Small intestine (tissue), 7 donors: ENCODE measurements around the gene CPTP. TPM values are rescaled to one million over a fixed set of nuclear protein-coding genes. Genes with fewer than 3 reads are reported as not detected.

Experiments used
- DNase-seq, 2 donors: peaks; one replicate each; pipeline versions ENCODE4 v3.0.0 to v3.0.0-alpha.2; 2013
- FAIRE-seq: peaks from 2 replicates; lab custom pipeline; 2012; peaks lifted over from hg19 to GRCh38; lab: Jason Lieb, UNC
- H3K27ac ChIP-seq, 3 donors: one replicate each; pipeline ENCODE4 v1.5.1; 2013; ENCODE audit warnings: low read length in 2 of 3, mild to moderate bottlenecking in 2 of 3, control low read depth in 1 of 3, inconsistent platforms in 1 of 3, low read depth in 1 of 3, moderate library complexity in 1 of 3
- H3K27me3 ChIP-seq, 3 donors: one replicate each; pipeline ENCODE4 v1.6.1; 2013; ENCODE audit warnings: low read length in 3 of 3, inconsistent platforms in 1 of 3; ENCODE audit not compliant: control insufficient read depth in 3 of 3, insufficient read depth in 3 of 3
- H3K36me3 ChIP-seq, 3 donors: one replicate each; pipeline ENCODE4 v1.6.1; 2013; ENCODE audit warnings: low read length in 3 of 3, inconsistent platforms in 1 of 3, low read depth in 1 of 3, mild to moderate bottlenecking in 1 of 3, moderate library complexity in 1 of 3; ENCODE audit not compliant: control insufficient read depth in 3 of 3, insufficient read depth in 2 of 3
- H3K4me1 ChIP-seq, 3 donors: one replicate each; pipeline ENCODE4 v1.6.1; 2013; ENCODE audit warnings: low read length in 2 of 3, inconsistent platforms in 1 of 3, low read depth in 1 of 3, mild to moderate bottlenecking in 1 of 3, moderate library complexity in 1 of 3; ENCODE audit not compliant: control insufficient read depth in 3 of 3, insufficient read depth in 2 of 3
- H3K4me3 ChIP-seq, 3 donors: one replicate each; pipeline ENCODE4 v1.5.1; 2013; ENCODE audit warnings: low read length in 3 of 3, control low read depth in 1 of 3, inconsistent platforms in 1 of 3, low read depth in 1 of 3, mild to moderate bottlenecking in 1 of 3, moderate library complexity in 1 of 3
- H3K9me3 ChIP-seq, 2 donors: one replicate each; pipeline ENCODE4 v1.6.1; 2013; ENCODE audit warnings: low read depth in 1 of 2, low read length in 1 of 2; ENCODE audit not compliant: control insufficient read depth in 2 of 2, insufficient read depth in 1 of 2
- WGBS, 3 donors: extraction: QIAGEN DNeasy Blood & Tissue Kit; methylation state at CpG; one replicate each; pipeline ENCODE4 v1.1.7; 2013; 5-methylcytosine and 5-hydroxymethylcytosine counted together
- polyA plus RNA-seq, 4 donors: library from polyadenylated mRNA; stranded (reverse) in 3 of 4; unstranded in 1 of 4; fragments of 200-250 nt in 3 of 4; fragments of 120-200 nt in 1 of 4; gene quantifications; one replicate each; pipeline versions ENCODE4 v1.2.1 to v1.2.3, GENCODE V29; 2013
- donor health status: healthy with polysubstance abuse.
- donor health status: control.
- donor health status: control.
- donor health status: Bipolar disorder and iron deficiency.
- donor health status: healthy.

CPTP gene
- polyA plus RNA-seq, 4 donors, result 18.5 to 71.3 (median 45.1) TPM

DNA sequence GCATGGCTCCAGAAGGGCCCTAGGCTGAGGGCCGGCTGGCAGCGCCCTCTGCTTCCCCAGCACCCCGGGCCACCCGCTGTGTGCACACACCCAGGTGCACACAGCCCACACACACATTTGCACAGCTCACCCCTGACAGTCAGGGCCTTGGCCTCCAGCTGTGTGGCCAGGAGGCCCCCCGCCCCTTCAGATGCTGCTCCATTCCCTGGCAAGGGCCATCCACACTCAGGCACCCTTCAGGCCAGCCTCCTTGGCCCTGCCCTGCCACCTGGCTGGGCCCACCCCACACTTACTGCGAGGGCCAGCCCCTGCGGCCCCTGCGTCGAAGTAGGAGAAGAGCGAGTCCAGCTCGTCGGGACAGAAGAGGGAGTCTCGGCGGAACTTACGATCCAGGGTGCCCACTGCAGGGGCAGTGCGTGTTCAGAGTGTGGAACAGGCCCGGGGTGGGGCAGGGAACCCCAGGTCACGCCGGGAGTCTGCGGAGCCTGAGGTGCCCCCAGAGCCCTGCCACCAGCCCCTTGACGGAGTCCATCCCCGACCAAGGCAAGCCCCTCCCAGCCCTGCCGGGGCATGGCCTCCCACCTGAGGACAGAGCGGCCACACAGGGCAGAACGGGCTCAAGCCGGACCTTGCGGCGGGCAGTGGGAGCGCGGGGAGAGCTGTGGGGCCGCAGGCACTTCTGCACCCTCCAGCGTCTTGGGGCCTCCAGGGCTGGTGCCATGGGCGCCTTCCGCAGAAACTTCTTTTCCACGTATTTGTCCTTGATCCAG lies 29.3 kb upstream of the CPTP start:
- DNase-seq, result no peak
- H3K36me3 ChIP-seq, result peaks cover 0 to 68% (median 4%) of the 10 kb centered on the region in 3 donors

DNA sequence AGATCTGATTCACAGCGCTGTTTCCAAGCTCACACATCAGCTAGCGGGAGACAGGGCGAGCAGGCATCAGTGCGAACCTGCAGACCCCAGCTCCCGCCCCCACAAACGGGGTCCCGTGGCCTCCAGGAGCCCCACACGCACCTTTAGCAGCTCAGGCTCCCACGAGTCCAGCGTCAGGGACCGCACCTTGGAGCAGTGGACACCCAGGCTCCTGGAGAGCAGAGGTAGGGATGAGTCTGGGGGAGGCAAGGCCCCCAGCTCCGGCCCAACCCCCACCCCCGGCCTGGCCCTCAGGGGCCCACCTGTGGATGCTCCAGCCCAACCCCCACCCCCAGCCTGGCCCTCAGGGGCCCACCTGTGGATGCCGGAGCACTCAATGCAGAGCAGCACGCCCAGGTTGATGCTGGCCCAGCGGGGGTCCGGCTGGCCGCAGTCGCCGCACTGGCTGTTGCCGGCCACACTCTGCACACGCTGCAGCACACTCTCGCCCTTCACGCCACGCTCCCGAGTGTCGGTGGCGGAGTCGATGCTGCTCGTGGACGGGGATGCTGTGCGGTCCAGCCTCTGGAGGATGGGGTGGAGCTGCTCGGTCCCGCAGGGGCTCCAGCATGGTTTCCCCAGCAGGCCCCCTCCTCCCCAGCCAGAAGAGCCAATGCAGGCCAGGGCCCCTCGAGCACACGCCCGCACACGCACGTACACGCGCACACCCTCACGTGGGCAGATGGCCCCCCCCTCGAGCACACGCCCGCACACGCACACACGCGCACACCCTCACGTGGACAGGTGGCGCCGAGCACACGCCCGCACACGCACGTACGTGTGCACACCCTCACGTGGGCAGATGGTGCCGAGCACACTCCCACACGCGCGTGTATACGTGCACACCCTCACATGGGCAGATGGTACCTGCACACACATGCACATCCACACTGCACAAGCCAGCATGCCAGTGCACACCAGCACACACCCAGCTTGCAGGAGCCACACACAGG lies 28.2 kb upstream of the CPTP start:
- peaks cover 0 to 71% (median 4%) of the 10 kb centered on the region in 3 donors for H3K36me3 ChIP-seq
- no peaks in the 10 kb centered on the region for H3K9me3 ChIP-seq
- 91 to 94% (median 94%) methylated on average over 59 to 62 of the region's 62 CpGs for WGBS, 3 donors
- no peak for FAIRE-seq
- H3K4me1 ChIP-seq, result peaks cover 0 to 8% (median 0%) of the 10 kb centered on the region in 3 donors
- no peak overlapping the region for H3K4me3 ChIP-seq
- DNase-seq, result no peak
- no peak overlapping the region for H3K27ac ChIP-seq
- H3K27me3 ChIP-seq, result no peaks in the 10 kb centered on the region

More for the DNA sequence above, 29.3 kb upstream of the CPTP start:
- no peaks in the 10 kb centered on the region for H3K9me3 ChIP-seq
- no peak for FAIRE-seq
- WGBS, 3 donors, result 93 to 94% (median 94%) methylated on average over 33 to 35 of the region's 35 CpGs
- H3K27ac ChIP-seq, result no peak overlapping the region
- H3K4me3 ChIP-seq, result no peak overlapping the region
- peaks cover 0 to 17% (median 0%) of the 10 kb centered on the region in 3 donors for H3K4me1 ChIP-seq
- H3K27me3 ChIP-seq, result no peaks in the 10 kb centered on the region

DNA sequence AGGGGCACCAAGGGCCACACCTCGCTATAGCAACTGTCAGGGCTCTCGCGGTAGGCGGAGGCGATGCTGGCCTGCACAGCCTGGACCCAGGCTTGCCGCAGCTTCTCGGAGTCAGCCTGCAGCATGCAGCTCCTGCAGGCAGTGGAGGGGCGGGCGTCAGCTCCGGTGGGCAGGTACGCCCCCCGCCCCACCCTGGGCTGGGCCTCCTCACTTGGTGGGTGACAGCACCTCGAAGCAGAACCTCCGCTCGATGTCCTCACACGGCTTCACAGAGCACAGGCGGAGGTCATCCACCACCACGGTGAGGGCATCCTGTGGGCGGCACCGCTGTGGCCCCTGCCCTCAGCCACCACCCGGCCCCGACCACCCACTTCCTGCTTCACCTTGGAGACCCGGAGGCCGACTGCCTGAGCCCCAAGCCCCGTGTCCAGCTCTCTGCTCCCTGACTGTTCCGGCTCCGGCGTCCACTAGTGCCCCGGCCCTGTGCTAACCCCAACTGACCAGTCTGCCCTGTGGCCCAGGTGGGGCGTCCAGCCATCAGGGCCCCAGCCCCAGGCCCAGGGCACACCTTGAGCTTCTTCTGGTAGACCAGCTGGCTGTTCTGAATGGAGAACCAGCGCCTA lies 26.7 kb upstream of the CPTP start:
- H3K9me3 ChIP-seq, result no peaks in the 10 kb centered on the region
- 90 to 93% (median 91%) methylated on average over 25 to 31 of the region's 31 CpGs for WGBS, 3 donors
- no peaks in the 10 kb centered on the region for H3K4me1 ChIP-seq
- DNase-seq (no peak), FAIRE-seq (no peak)
- peaks cover 0 to 73% (median 4%) of the 10 kb centered on the region in 3 donors for H3K36me3 ChIP-seq
- H3K4me3 ChIP-seq, result no peak overlapping the region
- H3K27ac ChIP-seq, result no peak overlapping the region
- H3K27me3 ChIP-seq, result no peaks in the 10 kb centered on the region

DNA sequence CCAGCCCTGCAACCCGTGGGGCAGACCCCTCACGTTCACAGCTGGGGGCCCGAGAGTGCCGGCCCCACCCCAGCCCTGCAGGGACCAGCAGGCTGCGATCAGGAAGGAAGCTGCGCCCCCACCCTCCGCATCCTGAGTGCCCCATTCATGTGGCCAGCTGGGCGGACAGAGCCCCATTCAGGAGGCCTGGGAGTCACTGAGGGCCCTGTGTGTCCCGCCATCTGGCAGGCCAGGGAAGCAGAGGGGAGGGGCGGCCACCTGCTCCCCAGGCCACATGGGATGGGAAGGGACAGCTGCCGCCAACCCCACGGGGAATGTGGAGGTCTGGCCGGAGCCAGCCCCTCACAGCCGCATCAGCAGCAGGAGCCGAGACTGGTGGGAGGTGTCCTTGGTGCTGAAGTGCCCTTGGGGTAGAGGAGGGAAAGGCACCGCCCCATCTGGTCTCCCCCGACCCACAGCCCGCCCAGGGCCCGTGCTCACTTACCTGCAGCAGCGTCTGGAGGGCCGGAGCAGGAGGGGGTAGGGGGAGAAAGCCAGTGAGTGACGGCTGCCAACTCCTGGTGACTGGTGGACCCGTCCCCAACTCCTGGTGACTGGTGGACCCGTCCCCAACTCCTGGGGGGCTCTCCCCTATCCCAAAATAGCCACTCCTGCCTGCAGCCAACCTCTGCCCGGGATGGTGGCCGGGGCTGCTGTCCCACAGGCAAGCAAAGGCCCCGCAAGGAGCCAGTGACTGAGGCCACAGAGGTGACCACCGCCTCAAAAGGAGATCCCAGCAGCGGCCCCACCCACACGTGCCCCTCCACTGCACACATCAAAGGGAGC lies 25.5 kb upstream of the CPTP start:
- FAIRE-seq (no peak), DNase-seq (peak in 1 of 2 donors; percentile 42)
- Histone ChIP-seq H3K9me3 (no peaks in the 10 kb centered on the region), H3K36me3 (peaks cover 0 to 78% (median 4%) of the 10 kb centered on the region in 3 donors), H3K4me3 (no peak overlapping the region), H3K27me3 (no peaks in the 10 kb centered on the region), H3K4me1 (no peaks in the 10 kb centered on the region), H3K27ac (no peak overlapping the region)
- 73 to 84% (median 81%) methylated on average over 28 to 30 of the region's 30 CpGs for WGBS, 3 donors

DNA sequence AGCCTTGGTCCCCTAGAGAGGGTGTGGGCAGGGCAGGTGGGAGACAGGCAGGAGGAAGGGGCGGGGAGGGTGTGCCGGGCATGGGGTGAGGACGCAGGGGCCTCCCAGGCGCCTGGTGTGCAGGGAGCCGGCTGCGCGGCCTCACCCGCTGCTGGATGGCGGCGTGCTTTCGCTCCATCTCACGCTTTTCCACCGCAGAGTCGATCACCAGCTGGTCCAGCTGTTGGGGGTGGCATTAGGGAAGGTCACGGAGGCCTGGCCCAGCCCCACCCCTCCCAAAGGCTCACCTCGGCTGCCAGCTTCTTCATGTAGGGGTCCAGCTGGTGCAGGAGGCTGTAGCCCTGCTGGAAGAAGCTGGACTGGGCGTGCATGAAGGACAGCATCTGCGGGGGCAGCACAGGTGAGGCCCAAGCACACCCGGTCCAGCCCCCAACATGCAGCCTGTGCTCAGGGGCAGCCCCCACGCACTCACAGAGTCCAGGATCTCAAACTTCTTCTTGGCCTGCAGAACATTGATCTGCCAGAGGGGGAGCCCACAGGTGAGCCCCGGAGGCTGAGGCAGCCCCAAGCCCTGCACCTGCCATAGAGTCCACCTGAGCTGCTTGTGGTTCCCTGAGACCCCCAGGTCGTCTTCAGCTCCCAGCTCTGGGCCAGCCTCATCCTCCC lies 24.8 kb upstream of the CPTP start:
- Histone ChIP-seq H3K27me3 (no peaks in the 10 kb centered on the region), H3K36me3 (peaks cover 0 to 72% (median 4%) of the 10 kb centered on the region in 3 donors), H3K4me3 (no peak overlapping the region), H3K27ac (no peak overlapping the region), H3K4me1 (peaks cover 0 to 4% (median 0%) of the 10 kb centered on the region in 3 donors), H3K9me3 (no peaks in the 10 kb centered on the region)
- 72 to 85% (median 78%) methylated on average over 16 to 22 of the region's 22 CpGs for WGBS, 3 donors
- FAIRE-seq (no peak), DNase-seq (peak in 1 of 2 donors; percentile 31)

DNA sequence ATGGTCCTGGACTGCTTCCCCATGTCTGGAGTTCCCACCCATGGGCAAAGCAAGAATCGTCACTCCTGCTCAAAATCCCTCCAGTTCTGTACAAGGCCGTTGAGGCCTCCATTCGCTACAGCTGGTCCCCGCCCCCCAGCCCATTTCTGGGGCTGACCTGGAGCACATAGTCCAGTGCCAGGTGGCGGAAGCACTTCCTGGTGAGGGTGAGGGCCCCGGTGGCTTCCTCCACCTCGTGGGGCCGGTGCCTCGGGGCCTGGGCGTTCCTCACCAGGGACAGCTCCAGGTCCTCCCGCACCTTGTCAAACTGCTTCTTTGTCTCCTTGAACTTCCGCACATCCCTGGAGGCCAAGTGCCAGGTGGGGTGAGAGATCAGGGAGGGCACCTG lies 24.3 kb upstream of the CPTP start:
- FAIRE-seq, result no peak
- H3K4me1 ChIP-seq, result peaks cover 0 to 9% (median 3%) of the 10 kb centered on the region in 3 donors

DNA sequence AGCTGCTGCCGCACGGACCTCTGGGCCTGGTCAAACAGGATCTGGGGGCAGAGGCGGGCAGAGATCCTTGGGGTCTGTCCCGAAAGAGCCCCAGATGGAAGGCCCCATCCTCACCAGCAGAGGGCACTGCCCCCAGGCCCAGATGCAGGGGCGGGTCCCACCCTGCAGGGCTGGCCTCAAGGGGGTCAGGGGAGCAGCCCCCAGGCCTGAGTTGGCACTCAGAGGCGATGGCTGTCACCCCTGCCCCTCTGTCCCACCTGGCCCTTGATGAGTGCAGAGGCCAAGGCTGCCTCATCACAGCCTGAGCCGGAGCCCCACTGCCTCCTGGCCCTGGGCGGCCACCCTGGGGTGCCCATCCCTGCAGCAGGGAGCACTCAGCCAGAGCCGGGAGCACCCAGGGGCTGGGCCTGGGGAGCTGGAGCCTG lies 22.6 kb upstream of the CPTP start:
- Histone ChIP-seq H3K36me3 (peaks cover 0 to 51% (median 0%) of the 10 kb centered on the region in 3 donors), H3K4me3 (no peak overlapping the region), H3K27me3 (no peaks in the 10 kb centered on the region), H3K9me3 (no peaks in the 10 kb centered on the region), H3K27ac (no peak overlapping the region), H3K4me1 (peaks cover 7 to 24% (median 13%) of the 10 kb centered on the region in 3 donors)
- no peak for FAIRE-seq
- 90 to 92% (median 92%) methylated on average over 8 to 9 of the region's 9 CpGs for WGBS, 3 donors
- no peak for DNase-seq

More for the DNA sequence above, 24.3 kb upstream of the CPTP start:
- no peak overlapping the region for H3K27ac ChIP-seq
- H3K9me3 ChIP-seq, result no peaks in the 10 kb centered on the region
- peaks cover 0 to 67% (median 4%) of the 10 kb centered on the region in 3 donors for H3K36me3 ChIP-seq
- no peak overlapping the region for H3K4me3 ChIP-seq
- H3K27me3 ChIP-seq, result no peaks in the 10 kb centered on the region
- WGBS, 3 donors, result 70 to 84% (median 84%) methylated on average over 12 of the region's 12 CpGs
- no peak for DNase-seq
